Fibroblast of mammary gland (primary cell): ENCODE results near the gene USP3.

ENCODE experiments used
- DNase-seq: peaks from one replicate; pipeline ENCODE4 v3.0.0-alpha.2; 2010; ENCODE audit warnings: low read depth
- H3K4me3 ChIP-seq: 2 replicates; pipeline ENCODE4 v1.5.1; 2011; ENCODE audit warnings: low read depth, mild to moderate bottlenecking, low read length, moderate library complexity; ENCODE audit not compliant: control insufficient read depth
- TF ChIP-seq, protein P1 (sequence below): conservative IDR thresholded peaks from 2 replicates; pipeline ENCODE4 v1.5.1; 2011; ENCODE audit warnings: low read depth, low read length, inconsistent platforms; ENCODE audit not compliant: control insufficient read depth, insufficient read depth

The USP3 gene

GRCh38 chr15:63593705-63594671, 89.6 kb downstream of the USP3 start:
- DNase-seq: peak; percentile 28
- H3K4me3 ChIP-seq: no peak overlapping the region
- TF ChIP-seq, protein P1, sequence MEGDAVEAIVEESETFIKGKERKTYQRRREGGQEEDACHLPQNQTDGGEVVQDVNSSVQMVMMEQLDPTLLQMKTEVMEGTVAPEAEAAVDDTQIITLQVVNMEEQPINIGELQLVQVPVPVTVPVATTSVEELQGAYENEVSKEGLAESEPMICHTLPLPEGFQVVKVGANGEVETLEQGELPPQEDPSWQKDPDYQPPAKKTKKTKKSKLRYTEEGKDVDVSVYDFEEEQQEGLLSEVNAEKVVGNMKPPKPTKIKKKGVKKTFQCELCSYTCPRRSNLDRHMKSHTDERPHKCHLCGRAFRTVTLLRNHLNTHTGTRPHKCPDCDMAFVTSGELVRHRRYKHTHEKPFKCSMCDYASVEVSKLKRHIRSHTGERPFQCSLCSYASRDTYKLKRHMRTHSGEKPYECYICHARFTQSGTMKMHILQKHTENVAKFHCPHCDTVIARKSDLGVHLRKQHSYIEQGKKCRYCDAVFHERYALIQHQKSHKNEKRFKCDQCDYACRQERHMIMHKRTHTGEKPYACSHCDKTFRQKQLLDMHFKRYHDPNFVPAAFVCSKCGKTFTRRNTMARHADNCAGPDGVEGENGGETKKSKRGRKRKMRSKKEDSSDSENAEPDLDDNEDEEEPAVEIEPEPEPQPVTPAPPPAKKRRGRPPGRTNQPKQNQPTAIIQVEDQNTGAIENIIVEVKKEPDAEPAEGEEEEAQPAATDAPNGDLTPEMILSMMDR: no peak

- no peak overlapping the region for H3K4me3 ChIP-seq
- DNase-seq: no peak
- TF ChIP-seq, protein P1: no peak
Measured at GRCh38 chr15:63595065-63595464, 90.7 kb downstream of the USP3 start.

- no peak for DNase-seq
- H3K4me3 ChIP-seq: no peak overlapping the region
- TF ChIP-seq, protein P1: no peak
Measured at GRCh38 chr15:63595688-63596087, 91.3 kb downstream of the USP3 start.

DNA sequence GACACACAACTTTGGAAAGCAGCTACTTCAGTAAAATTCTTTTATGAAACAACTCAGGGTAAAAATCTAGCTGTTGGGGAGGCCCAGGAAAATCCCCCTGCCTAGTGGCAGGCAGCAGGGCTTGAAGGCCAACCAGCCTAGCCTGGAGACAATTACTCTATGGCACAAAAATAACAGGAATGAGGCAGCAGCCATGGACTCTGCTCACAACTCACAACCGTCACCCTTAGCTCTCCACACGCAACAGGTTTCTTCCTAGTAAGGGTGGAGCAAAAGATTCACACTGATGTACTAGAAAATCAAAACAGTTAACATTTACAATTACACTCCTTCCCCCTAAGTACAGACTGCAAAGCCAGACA, 92.3 kb downstream of the USP3 start:
- TF ChIP-seq, protein P1: no peak
- DNase-seq: peak; percentile 27
- H3K4me3 ChIP-seq: no peak overlapping the region

DNA sequence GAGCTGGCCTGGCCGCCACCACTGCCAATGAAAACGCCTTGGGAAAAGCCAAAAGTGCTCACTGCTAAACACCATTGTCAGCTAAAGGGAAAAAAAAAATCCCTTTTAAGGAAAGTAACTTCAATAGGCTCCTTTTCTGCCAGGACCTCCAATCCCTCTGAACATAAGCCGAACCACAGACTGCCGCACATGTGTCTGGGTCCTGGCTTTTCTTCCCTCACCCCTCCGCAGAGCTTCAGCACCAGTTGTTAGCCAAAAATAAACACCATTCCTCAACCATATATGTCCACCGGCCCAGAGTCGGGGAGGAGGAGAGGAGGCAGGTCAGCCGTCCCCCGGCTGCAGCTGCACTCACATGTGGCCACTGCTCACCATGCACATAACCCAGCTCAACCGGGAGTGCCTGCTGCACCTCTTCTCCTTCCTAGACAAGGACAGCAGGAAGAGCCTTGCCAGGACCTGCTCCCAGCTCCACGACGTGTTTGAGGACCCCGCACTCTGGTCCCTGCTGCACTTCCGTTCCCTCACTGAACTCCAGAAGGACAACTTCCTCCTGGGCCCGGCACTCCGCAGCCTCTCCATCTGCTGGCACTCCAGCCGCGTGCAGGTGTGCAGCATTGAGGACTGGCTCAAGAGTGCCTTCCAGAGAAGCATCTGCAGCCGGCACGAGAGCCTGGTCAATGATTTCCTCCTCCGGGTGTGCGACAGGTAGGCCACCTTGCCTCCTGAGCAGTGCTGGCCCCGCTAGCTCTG, 92.8 kb downstream of the USP3 start, which contains the start of gene FBXL22:
Gene FBXL22, plus strand, starts transcription at position 350 of the 753 bp plus-strand sequence. Its CDS starts 6 bp downstream, at position 356.
- no peak for DNase-seq
- no peak within 1 kb of the TSS for H3K4me3 ChIP-seq
- TF ChIP-seq, protein P1: no peak

- DNase-seq: no peak
- TF ChIP-seq, protein P1: no peak
Measured at GRCh38 chr15:63597821-63598220, 93.4 kb downstream of the USP3 start.

More at GRCh38 chr15:63597821-63598220, 93.4 kb downstream of the USP3 start:
- no peak overlapping the region for H3K4me3 ChIP-seq
